ENCODE data around the gene USP34. TPM values are rescaled to one million over a fixed set of nuclear protein-coding genes. Genes with fewer than 3 reads are reported as not detected.

USP34 gene
- total RNA-seq, 6 experiments from 2014 or later: 33.3 to 57.1 (median 41.5) TPM

GRCh38 chr2:61241266-61241665 is 229.6 kb downstream of the USP34 start:
- intact Hi-C loops (cut with DNase I): no loop called here
- DNase-seq (no peak), ATAC-seq (no peak)
- TF ChIP-seq POLR2A (IDR thresholded peaks at IDR 0.05) (no peak), CTCF (IDR thresholded peaks at IDR 0.05) (no peak)
- no peak overlapping the region for H3K4me3 ChIP-seq
- no peaks in the 10 kb centered on the region for H3K27me3 ChIP-seq
- H3K4me1 ChIP-seq: no peaks in the 10 kb centered on the region
- H3K27ac ChIP-seq: no peak overlapping the region
- H3K9me3 ChIP-seq: no peaks in the 10 kb centered on the region
- 98% methylated on average over 6 of the region's 6 CpGs for WGBS (ENCODE audit: insufficient coverage, low coverage, low lambda C conversion rate, missing lambda C conversion rate)
- H3K36me3 ChIP-seq: peaks cover 0 to 27% (median 0%) of the 10 kb centered on the region in 4 donors

- Histone ChIP-seq H3K4me1 (no peaks in the 10 kb centered on the region), H3K36me3 (peaks cover 0 to 39% (median 0%) of the 10 kb centered on the region in 4 donors), H3K27me3 (no peaks in the 10 kb centered on the region), H3K9me3 (no peaks in the 10 kb centered on the region), H3K27ac (no peak overlapping the region), H3K4me3 (no peak overlapping the region)
- DNase-seq (no peak), ATAC-seq (no peak)
- no peak for TF ChIP-seq CTCF (IDR thresholded peaks at IDR 0.05)
- TF ChIP-seq POLR2A (IDR thresholded peaks at IDR 0.05): no peak
- intact Hi-C loops (cut with DNase I): no loop called here
- WGBS (ENCODE audit: insufficient coverage, low coverage, low lambda C conversion rate, missing lambda C conversion rate): 57% methylated on average over 1 of the region's 1 CpG
Observed at GRCh38 chr2:61238219-61239012, 232.5 kb downstream of the USP34 start.

- 83% methylated on average over 2 of the region's 2 CpGs for WGBS (ENCODE audit: insufficient coverage, low coverage, low lambda C conversion rate, missing lambda C conversion rate)
- peaks cover 0 to 44% (median 5%) of the 10 kb centered on the region in 4 donors for H3K36me3 ChIP-seq
- TF ChIP-seq CTCF (IDR thresholded peaks at IDR 0.05) (no peak), POLR2A (IDR thresholded peaks at IDR 0.05) (no peak)
Observed at GRCh38 chr2:61235716-61236115, 235.2 kb downstream of the USP34 start.

GRCh38 chr2:61233581-61233980 is 237.3 kb downstream of the USP34 start:
- TF ChIP-seq POLR2A (IDR thresholded peaks at IDR 0.05): no peak
- no peak for TF ChIP-seq CTCF (IDR thresholded peaks at IDR 0.05)
- Histone ChIP-seq H3K27ac (no peak overlapping the region), H3K9me3 (no peaks in the 10 kb centered on the region), H3K27me3 (no peaks in the 10 kb centered on the region), H3K4me3 (no peak overlapping the region), H3K4me1 (no peaks in the 10 kb centered on the region), H3K36me3 (peaks cover 0 to 55% (median 9%) of the 10 kb centered on the region in 4 donors)
- intact Hi-C loops (cut with DNase I): no loop called here
- 86% methylated on average over 1 of the region's 1 CpG for WGBS (ENCODE audit: insufficient coverage, low coverage, low lambda C conversion rate, missing lambda C conversion rate)
- no peak for ATAC-seq
- DNase-seq: no peak

More at GRCh38 chr2:61235716-61236115, 235.2 kb downstream of the USP34 start:
- H3K4me1 ChIP-seq: no peaks in the 10 kb centered on the region
- ATAC-seq (no peak), DNase-seq (no peak)
- H3K9me3 ChIP-seq: no peaks in the 10 kb centered on the region
- H3K27me3 ChIP-seq: no peaks in the 10 kb centered on the region
- H3K27ac ChIP-seq: no peak overlapping the region
- no peak overlapping the region for H3K4me3 ChIP-seq
- intact Hi-C loops (cut with DNase I): no loop called here
